ENCODE measurements around the gene STX11. TPM values are rescaled to one million over a fixed set of nuclear protein-coding genes. Genes with fewer than 3 reads are reported as not detected.

STX11 gene
- total RNA-seq, 4 donors from 2014 or later: 0.62 to 11.0 (median 6.4) TPM

DNA sequence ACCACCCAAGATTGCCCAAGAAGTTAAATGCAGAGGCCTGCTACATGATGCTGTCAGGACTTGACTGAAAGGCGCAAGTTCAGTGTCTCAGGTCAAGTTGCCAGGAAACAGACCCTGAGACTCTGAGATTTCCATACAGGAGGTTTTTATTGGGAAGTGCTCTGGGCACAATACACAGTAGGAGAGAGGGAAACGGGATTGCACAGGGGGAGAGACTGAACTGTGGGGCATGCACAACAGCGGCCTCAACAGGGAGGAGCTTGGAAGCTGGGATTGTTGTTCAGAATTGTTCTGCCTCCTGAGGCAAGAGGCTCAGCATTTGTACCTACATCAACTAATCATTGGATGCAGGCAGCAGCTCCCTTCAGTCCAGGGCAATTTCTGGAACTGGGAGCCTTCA is 6.7 kb downstream of the STX11 start:
- H3K36me3 ChIP-seq: no peaks in the 10 kb centered on the region
- 86% methylated on average over 3 of the region's 3 CpGs; no CpG with 5 or more reads in 1 of the 2 donors for WGBS, 2 donors (ENCODE audit: low coverage in 1 of 2)
- ATAC-seq: no peak
- no peak overlapping the region for H3K4me3 ChIP-seq
- no peak overlapping the region for H3K27ac ChIP-seq
- no peaks in the 10 kb centered on the region for H3K9me3 ChIP-seq
- H3K27me3 ChIP-seq: peaks cover 33% of the 10 kb centered on the region
- peaks cover 5 to 16% (median 6%) of the 10 kb centered on the region in 3 donors for H3K4me1 ChIP-seq
- TF ChIP-seq POLR2A (IDR thresholded peaks at IDR 0.05) (no peak), POLR2AphosphoS5 (IDR thresholded peaks at IDR 0.05) (no peak), EP300 (IDR thresholded peaks at IDR 0.05) (no peak)
- TF ChIP-seq, protein P1, sequence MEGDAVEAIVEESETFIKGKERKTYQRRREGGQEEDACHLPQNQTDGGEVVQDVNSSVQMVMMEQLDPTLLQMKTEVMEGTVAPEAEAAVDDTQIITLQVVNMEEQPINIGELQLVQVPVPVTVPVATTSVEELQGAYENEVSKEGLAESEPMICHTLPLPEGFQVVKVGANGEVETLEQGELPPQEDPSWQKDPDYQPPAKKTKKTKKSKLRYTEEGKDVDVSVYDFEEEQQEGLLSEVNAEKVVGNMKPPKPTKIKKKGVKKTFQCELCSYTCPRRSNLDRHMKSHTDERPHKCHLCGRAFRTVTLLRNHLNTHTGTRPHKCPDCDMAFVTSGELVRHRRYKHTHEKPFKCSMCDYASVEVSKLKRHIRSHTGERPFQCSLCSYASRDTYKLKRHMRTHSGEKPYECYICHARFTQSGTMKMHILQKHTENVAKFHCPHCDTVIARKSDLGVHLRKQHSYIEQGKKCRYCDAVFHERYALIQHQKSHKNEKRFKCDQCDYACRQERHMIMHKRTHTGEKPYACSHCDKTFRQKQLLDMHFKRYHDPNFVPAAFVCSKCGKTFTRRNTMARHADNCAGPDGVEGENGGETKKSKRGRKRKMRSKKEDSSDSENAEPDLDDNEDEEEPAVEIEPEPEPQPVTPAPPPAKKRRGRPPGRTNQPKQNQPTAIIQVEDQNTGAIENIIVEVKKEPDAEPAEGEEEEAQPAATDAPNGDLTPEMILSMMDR (IDR thresholded peaks at IDR 0.05): no peak

DNA sequence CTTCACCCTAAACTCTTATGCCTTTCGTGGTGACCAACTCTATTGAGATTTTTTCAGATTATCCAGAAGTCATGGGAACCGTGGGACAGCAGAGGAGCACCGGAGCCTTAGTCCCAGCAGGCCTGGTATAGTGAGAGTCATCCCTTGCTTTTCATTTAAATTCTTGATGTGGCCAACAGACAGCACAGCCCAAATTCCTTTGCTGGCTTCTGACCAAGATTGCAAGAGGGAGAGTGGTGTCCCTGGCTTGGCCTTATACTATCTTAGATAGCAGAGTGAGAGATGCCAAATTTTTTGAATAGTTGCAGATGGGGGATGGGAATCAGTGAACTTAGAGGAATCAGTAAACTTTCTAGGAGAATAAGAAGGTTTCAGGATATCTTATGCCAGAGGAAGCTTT is 7.8 kb downstream of the STX11 start:
- Histone ChIP-seq H3K27me3 (peaks cover 23% of the 10 kb centered on the region), H3K4me1 (peaks cover 5 to 16% (median 6%) of the 10 kb centered on the region in 3 donors), H3K36me3 (no peaks in the 10 kb centered on the region), H3K27ac (no peak overlapping the region), H3K4me3 (no peak overlapping the region), H3K9me3 (no peaks in the 10 kb centered on the region)
- TF ChIP-seq POLR2A (IDR thresholded peaks at IDR 0.05): no peak
- TF ChIP-seq POLR2AphosphoS5 (IDR thresholded peaks at IDR 0.05): peak; percentile 20
- WGBS, 2 donors (ENCODE audit: low coverage in 1 of 2): 43 to 51% methylated on average over 3 of the region's 3 CpGs
- peak; percentile 82 for ATAC-seq

DNA sequence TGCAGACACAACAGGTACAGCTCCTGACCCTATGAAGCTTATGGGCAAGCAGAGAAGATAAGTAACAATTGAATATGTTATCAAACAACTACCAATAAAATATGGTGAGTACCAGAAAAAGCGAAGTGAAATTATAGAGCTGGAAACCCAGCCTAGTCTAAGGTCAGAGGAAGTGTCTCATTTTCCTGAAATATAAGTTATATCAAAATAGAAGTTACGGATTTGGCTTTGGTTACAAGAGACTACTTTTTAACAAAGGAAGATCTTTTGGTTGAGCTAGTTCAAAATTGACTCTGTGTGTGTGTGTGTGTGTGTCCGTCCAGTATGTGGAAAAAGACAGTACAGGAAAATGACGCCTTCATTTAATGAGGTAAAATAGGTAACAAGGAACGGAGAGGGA is 8.9 kb downstream of the STX11 start:
- H3K27ac ChIP-seq: peak overlapping the region in 1 of 4 donors; percentile 36

DNA sequence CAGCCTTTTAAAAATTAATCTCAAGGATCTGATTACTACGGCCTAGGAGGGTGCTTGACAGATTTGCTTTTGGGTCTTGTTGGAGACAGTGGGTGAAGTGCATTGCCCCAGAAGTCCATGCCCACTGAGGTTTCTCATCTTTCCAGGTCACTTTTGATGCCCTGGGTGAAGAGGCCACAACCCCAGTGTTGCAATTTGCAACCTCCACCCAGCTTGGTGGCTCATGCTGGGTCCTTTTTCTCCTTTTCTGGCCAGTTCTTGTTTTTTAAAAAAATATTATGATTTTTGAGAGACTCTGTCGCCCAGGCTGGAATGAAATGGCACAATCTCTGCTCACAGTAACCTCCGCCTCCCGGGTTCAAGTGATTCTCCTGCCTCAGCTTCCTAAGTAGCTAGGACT is 9.4 kb downstream of the STX11 start:
- ATAC-seq: no peak
- Histone ChIP-seq H3K36me3 (no peaks in the 10 kb centered on the region), H3K4me1 (peaks cover 5 to 16% (median 6%) of the 10 kb centered on the region in 3 donors), H3K9me3 (no peaks in the 10 kb centered on the region), H3K27me3 (peaks cover 9% of the 10 kb centered on the region), H3K27ac (no peak overlapping the region), H3K4me3 (no peak overlapping the region)
- no peak for TF ChIP-seq POLR2AphosphoS5 (IDR thresholded peaks at IDR 0.05)
- TF ChIP-seq EP300 (IDR thresholded peaks at IDR 0.05): no peak
- TF ChIP-seq, protein P1 (IDR thresholded peaks at IDR 0.05): no peak
- TF ChIP-seq POLR2A (IDR thresholded peaks at IDR 0.05): no peak
- 88 to 96% methylated on average over 4 of the region's 4 CpGs for WGBS, 2 donors (ENCODE audit: low coverage in 1 of 2)

More for the DNA sequence above, 8.9 kb downstream of the STX11 start:
- ATAC-seq: peak; percentile 10
- Histone ChIP-seq H3K4me1 (peaks cover 5 to 16% (median 6%) of the 10 kb centered on the region in 3 donors), H3K4me3 (no peak overlapping the region), H3K27me3 (peaks cover 13% of the 10 kb centered on the region), H3K36me3 (no peaks in the 10 kb centered on the region), H3K9me3 (no peaks in the 10 kb centered on the region)
- 58 to 92% methylated on average over 5 of the region's 5 CpGs for WGBS, 2 donors (ENCODE audit: low coverage in 1 of 2)
- no peak for TF ChIP-seq EP300 (IDR thresholded peaks at IDR 0.05)
- TF ChIP-seq, protein P1 (IDR thresholded peaks at IDR 0.05): no peak
- TF ChIP-seq POLR2AphosphoS5 (IDR thresholded peaks at IDR 0.05): no peak
- TF ChIP-seq POLR2A (IDR thresholded peaks at IDR 0.05): no peak

DNA sequence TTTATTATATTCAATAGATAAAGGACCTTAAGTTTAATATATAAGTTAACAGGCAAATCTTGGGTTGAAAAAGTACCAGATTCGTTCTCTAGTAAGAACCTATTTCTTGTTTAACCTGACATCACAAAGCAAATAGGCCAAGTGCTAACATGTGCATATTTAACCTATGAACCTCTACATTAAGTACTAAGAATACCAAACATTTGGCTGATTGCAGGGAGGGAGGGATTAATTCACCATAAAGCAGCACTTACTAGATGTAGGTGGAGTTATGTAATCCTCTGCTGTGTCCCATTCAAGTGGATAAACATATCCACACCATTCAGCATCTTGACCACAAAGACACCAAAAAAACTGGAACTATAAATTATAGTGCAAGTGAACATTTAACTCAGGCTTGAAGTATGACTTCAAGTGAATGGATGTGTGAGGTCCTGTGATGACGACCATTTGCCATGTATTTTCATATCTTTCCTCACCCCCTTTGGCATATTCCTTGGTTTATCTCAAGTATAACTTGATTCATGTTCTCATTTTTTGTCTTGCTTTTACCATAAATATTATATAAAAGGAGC is 10.2 kb downstream of the STX11 start:
- no peaks in the 10 kb centered on the region for H3K9me3 ChIP-seq
- no peak overlapping the region for H3K27ac ChIP-seq
- peaks cover 5 to 16% (median 6%) of the 10 kb centered on the region in 3 donors for H3K4me1 ChIP-seq
- H3K36me3 ChIP-seq: no peaks in the 10 kb centered on the region
- no peak for ATAC-seq
- TF ChIP-seq POLR2A (IDR thresholded peaks at IDR 0.05): no peak
- no peak for TF ChIP-seq POLR2AphosphoS5 (IDR thresholded peaks at IDR 0.05)
- no peak for TF ChIP-seq EP300 (IDR thresholded peaks at IDR 0.05)
- TF ChIP-seq, protein P1 (IDR thresholded peaks at IDR 0.05): no peak
- 73 to 80% methylated on average over 2 of the region's 2 CpGs for WGBS, 2 donors (ENCODE audit: low coverage in 1 of 2)
- H3K27me3 ChIP-seq: peaks cover 1% of the 10 kb centered on the region
- H3K4me3 ChIP-seq: no peak overlapping the region

Measured in gastroesophageal sphincter (tissue), 4 donors.